HG03066 (cell line): Measurements from ENCODE around the gene MAP2K2.

Experiments used
- ATAC-seq: cut with Tn5 transposase; IDR thresholded peaks from one replicate; pipeline ENCODE4 v1.9.1; 2021; ENCODE audit warnings: low read depth; ENCODE audit not compliant: unreplicated experiment

The MAP2K2 gene

DNA sequence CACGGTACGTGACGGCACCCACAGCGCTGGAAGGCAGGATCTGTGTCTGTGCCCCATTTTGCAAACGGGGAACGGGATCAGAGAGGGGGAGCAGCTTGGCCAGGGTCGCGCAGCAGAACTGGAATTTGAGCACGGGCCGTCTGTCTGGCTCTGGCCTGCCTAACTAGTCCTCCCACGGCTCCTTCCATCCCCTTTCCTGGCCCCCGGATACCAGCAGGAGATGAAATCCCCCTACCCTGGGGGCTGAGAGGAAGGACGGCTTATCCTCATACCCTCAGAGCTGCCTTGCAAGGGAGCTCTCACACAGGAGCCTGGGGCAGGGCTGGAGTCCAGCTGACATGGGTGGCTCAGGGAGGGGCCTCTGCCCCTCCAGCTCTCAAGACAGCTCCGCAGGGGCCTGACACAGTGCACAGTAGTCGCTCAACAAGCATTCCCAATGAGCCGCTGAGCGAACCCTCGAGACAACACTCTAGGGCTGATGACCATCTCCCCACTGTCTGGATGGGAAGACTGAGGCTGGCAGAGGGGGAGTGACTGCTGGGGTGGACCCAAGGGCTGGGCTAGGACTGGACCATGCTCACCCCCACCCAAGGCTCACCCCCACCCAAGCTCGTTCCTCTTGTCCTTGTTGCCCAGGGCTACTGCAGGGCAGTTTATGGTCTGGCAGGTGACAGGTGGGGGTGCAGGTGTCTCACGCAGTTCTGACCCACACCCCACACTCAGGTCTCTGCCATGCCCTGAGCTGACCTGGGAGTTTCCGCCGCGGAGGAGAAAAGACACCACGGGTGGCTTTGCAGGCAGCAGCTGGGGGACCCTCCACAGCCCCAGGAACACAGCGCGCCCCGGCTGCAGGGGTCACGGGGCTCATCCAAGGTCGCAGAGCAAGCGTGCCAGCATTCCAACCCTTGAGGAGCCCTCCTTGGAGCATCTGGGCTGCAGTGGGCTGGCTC is 61.2 kb downstream of the MAP2K2 start:
- ATAC-seq, result no peak

DNA sequence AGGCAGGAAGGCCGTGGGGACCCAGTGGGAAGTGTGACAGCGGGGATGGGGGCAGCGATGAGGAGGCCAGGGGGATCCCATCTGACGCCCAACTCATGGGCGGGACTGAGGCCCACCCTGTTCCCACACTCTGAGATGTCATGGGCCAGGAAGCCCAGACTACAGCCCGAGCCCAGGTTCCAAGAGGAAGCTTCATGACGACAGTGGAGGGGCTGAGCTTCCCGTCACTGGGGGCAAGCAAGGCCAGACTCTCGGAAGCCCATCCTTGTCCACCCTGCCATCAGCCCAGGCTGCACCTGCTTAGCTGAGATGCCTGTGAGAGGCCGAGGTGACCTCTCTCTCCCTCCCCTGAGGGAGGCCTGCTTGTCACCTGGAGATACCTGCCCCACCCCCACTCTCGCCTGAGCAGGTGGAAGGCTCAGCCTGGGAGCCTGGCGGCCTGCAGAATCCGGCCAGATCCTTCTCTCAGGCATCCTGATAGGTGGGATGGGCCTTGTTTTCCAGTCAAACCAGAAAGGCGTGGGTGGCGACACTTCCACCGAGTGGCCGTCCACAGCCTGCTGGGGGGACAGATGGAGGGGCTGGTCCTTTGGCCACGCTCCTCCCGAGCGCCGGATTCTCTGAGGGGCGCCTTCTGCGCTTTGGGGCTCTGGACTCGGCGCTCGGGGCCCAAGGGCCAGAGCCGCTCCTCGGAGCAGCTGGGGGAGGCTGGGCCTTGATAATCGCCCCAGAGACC is 62.1 kb downstream of the MAP2K2 start:
- no peak for ATAC-seq

DNA sequence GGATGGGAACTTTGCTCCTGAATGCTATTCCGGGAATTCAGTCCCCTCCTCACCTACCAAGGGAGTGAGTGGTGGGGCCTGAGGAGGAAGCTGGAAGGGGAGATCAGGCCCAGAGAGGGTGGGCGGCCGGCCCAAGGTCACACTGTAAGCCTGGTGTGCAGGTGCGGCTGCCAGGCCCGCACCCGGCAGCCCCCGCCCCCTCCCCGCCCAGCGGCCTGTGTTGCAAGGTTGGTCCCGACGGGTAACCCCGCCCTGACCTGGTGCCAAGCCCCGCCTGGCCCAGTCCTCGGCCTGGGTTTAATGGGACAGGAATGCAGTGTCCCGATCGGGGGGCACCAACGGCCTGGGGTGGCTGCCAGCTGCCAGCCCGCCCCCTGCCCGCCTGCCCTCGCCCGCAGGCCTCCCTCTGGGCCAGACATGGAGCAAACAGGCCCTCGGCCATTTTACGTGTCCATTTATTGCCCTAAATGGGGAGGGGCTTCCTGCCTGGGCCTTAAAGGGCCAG is 62.7 kb downstream of the MAP2K2 start:
- ATAC-seq, result no peak

DNA sequence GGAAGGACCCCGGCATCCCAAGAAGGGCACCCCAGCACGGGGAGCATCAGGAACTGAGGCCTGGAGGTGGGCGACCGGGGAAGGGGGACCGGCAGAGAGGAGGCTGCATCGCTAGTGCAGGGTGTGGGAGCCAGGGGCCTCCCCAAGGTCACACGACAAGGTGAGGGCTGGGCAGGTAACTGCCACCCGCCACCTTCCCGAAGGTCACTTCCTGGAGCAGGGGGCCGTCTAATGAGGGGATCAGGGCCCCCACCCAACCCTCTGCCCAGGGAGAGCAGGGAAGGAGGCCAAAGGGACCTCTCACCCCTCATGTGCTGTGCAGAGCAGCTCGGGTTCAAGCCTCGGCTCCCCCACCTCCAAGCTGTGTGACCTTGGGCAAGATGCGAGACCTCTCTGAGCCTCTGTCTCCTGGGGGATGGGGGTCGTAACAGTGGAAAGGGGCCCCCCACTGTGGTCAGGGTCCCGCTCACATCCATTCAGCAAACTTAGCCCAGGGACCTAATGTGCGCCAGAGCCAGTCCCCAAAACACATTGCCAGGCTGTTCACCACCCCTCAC is 63.2 kb downstream of the MAP2K2 start:
- no peak for ATAC-seq

DNA sequence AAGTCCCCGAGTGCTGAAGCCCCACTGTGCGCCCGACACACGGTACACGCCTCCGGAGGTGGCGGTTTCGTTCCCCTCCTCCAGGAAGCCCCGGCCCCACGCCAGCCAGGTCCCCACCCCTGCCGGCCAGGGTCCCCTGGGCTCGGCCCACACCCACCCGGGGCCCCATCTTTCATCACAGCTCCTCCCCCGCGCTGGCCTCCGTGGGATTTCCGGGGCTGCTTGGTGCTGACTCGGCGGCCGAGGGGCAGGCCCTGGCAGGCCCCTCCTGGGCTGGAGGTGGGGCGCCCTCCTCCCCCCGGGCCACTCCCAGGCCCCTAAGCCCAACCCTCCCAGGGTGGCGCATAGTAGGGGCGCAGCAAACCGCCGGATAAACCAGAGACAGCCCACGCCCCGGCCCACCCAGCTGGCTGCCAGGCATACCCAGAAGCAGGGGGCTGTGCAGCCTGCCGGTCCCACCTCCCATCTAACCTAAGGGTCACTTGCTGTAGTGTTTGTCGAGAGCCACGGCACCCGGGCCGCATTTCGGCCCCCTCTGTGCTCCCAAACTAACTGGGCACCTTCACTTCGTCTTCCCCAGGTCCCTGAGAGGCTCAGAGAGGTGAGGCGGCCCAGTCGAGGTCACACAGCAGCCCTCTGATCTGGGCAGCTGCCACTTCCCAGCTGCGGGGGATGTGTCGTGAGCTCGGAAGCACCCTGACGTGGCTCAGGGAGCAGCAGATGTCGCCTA is 63.9 kb downstream of the MAP2K2 start:
- ATAC-seq, result no peak

DNA sequence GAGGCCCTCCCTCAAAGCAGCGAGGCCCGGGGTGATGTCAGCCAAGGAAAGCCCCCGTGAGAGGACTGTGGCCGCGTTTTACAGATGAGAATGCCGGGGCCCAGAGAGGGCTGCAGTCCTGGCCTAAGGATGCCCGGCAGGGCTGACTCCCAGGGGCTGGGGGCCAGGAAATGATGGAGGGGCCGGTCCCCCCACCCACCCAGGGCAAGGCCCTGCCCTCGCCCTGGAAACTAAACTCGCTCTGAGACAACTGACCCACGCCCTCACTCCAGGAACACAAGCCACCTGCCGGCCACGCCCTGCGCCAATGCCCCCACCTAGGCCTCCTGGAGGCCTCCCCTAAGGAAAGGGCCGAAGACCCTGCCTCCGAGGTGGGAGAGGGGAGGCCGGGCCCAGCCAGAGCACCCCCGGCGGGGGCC is 64.5 kb downstream of the MAP2K2 start:
- no peak for ATAC-seq

DNA sequence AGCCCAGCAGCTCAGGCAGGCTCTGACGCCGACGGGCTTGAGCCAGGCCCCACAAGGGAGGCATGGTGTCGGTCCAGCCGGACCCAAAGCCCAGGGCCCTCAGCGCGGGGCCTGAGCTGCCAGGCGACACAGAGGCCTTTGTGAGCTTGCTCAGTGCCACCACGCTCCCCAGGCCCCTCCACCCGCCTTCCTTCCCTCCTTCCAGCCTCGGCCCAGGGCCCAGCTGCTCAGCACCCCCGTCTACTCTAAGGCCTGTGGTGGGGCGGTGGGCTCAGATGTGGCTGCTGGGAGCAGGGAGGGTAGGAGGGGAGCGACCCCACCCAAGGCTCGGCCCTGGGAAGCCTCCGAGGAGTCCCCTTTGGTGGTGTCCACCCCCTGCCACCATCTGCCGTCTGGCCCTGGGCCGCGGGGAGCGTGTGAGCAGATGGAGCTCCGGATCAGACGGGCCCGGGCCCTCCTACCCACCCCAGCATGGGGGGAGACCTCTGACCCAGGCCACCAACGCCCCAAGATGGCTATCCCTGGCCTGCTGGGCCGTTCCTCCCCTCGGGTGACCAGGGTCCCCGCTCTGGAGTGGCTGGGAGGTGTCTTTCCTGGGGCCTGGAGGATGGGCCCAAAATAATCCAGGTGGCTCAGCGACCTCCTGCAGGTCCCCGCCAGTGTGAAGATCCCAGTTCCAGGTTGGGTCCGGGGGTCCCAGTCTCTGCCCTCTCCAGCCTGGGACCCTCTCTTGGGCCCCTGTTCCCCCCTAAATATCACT is 65.0 kb downstream of the MAP2K2 start:
- ATAC-seq, result no peak

DNA sequence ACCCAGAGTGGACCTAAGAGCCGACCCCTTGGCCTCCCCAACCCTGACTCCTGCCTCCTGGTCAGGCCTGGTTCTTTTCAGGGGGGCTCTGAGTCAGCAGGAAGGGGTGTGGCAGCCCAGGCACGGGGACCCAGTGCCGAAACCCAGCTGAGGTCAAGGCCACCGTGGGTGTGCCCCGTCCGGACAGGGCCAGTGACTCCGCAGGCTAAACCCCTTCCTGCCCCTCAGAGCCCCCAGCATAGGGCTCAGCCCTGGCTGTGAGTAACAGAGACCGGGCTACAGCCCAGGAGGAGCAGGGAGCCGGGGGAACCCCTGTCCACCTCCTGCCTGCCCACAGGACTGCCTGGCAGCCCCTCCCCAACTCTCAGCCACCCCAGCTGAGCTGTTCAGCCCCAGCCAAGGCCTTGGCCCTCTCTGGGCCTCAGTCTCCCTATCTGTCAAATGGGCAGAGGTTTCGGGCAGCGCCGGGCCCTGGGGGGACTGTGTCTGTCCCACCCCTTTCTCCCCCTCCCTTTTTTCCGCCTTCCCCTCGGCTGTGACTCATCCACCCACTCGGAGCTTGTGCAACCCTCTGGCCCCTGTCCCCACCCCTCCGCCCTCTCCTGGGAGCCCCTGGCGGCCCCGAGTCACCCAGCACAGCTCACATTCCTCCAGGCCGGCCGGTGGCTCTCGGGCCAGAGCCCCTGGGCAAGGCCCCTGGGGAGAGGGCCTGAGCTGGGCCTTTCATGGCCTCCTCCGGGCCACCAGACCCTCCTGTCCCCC is 65.8 kb downstream of the MAP2K2 start:
- ATAC-seq, result no peak

DNA sequence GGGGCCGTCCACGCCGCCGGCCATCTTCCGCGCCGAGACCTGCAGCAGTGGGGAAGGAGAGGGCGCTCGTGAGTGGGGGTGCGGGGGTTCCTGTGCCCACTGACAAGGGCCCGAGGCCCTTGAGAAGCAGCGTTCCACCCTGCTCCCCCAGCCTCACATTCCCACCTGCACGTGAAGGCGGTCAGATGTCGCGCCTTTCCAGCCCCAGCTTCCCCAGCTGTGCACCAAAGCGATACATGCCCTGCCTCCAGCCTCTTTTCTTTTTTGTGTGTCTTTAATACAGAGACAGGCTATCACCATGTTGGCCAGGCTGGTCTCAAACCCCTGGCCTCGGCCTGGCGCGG is 68.7 kb downstream of the MAP2K2 start:
- ATAC-seq, result no peak

DNA sequence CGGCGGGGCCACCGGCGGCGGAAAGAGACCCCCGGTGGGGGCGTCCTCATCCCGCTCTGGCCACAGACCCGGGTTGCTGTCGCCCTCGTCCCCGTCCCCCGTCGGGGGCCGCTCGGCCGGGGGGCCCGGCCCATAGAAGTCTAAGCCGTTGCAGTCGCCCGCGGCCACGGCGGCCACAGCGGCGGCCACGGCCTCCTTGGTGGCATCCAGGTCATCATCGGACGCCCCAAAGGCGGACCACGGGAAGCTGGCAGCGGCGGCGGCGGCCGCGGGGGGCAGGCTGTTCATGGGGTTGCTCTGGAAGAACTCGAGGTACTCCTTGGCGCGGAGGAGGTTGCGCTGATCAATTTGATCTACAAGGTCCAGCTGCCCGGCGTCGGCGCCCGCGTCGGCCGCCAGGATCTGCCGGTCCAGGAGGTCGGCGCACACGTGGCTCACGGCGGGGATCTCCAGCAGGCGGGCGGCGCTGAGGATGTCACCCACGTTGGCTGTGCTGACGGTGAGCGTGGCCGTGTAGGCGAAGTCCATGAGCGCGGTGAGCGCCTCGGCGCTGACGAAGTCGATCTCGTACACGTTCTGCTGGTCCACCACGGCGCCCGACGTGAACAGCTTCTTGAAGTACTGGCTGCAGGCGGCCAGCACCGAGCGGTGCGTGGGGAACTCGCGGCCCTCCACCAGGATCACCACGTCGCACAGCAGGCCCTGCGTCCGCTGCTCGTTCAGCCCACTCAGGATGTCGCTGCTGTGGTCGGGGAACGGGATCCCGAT is 69.3 kb downstream of the MAP2K2 start:
- ATAC-seq, result no peak

DNA sequence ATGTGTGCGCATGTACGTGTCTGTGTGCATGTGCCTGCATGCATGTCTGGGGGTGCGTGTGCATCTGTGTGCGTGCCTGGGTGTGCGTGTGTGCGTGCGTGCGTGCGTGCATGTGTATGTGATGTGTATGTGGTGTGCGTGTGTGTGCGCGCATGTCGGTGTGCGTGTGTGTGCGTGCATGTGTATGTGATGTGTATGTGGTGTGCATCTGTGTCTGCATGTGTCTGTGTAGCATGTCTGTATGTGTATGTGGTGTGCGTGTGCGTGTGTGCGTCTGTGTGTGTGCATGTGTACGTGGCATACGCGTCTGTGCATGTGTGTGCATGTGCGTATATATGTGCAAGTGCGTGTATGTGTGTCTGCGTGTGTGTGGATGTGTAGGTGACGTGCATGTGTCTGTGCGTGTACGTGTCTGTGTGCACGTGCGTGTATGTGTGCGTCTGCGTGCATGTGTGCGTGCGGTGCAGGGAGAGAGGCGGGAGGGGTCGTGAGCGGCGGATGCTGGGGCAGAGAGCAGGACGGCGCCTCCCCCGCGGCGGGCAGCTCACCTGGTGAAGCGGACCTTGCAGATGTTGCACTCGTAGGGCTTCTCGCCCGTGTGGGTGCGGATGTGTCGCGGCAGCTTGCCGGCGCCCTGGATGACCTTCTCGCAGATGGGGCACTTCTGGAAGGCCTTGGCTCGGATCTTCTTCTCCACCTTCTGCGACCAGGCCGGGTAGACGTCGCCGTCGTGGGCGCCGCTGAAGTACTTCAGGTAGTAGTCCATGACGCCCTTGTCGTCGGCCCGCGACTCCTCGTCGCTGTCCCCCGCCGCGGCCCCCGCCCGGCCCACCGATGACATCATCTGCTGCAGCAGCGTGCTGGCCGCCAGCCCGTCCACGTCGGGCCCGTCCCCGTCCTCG is 70.2 kb downstream of the MAP2K2 start:
- no peak for ATAC-seq

DNA sequence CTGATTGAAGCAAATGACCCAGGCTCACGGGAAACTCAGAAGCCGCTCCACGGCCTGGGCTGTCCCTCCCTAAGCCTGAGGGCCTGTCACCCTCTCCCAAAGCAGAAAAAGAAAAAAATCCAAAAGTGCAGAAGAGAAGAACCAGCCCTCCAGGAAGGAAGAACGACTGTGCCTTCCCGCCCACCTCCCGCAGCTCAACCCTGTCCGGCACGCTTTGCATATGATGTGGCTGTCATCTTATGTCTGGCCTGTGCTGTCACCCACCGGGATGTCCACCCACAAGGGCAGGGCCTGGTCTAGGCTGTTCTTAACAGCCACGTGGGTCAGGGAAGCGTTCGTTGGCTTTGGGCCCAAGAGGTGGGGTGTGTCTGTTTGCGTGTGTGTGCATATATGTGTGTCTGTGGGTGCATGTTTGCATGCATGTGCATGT is 70.9 kb downstream of the MAP2K2 start:
- ATAC-seq, result no peak

DNA sequence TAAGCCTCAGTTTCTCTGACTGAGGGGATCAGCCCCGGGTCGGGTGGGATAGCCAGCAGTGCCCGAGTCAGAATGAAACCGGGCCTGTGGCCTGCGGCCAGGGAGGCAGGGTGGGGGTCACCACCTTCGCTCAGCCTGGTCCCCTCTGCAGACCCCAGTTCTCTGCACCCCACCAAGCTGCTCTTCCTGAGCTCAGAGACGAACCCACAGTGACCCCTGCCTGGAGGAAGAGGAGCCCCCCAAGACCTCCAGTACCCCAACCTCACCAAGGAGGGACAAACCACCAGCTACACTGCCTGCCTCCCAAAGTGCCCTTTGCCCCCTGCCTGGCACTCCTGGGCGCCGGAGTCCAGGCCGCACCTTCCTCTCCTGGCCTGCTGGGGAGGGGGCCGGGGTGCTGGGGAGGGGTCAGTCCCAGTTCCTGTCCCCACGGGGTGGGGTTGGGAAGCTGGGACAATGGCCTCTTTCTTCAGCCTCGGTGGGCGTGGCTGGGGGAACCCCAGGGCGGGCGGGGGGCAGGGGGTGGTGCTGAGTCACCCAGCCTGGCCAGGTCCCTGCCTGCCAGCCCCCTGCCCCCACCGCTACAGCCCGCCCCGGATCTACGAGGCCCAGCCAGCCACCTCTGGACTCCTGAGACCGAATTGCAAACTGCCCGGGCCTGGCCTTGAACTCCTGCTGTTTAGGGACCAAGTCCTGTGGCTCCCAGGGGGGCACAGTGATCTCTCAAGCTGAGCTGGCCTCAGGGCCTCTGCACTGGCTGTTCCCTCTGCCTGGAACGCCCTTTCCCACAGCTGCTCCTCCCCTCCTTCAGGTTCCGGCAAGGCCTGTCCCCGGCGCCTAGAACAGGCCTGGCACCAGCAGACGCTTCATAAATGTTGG is 71.6 kb downstream of the MAP2K2 start:
- ATAC-seq, result no peak

DNA sequence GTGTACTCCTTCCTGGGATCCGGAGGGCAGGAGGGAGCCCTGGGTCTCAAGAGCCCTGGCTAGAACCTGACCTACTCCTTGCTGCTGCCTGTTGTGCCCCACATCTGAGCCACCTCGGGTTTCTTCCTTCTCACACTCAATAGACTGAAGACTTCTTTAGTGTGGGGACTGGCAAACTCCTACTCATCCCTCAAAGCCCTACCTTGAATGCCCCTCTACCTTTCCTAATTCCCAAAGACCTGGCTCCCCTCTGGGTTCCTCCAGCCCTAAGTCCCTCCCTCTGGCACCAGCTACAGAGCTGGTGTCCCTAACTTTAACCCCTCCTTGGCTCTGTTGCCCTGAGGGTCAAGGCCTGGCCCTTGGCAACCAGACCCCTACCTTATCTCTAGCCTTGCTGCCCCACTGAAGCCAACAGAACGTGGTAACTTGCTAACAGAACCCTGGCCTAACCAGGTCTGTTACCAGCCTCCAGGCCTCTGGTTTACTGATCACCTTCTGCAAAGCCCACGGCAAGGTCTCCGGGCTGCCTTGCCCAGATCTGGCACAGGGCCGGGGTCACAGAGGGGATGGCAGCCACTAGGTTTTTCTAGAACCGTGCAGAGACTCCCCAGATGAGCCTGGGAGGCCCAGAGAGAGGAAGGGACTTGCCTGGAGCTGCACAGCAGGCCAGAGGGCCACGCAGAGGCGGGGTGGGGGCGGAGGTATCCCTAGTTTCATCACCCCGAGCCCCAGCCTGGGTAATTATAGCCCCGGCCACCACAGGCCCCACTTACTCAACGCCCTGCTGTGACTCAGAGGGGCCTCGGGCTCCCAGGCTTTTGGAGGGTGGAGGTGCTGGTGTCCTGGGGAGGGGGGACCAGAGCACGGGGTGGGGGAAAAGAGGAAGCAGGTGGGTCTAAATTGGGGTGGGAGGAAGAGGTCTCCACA is 72.5 kb downstream of the MAP2K2 start:
- no peak for ATAC-seq

DNA sequence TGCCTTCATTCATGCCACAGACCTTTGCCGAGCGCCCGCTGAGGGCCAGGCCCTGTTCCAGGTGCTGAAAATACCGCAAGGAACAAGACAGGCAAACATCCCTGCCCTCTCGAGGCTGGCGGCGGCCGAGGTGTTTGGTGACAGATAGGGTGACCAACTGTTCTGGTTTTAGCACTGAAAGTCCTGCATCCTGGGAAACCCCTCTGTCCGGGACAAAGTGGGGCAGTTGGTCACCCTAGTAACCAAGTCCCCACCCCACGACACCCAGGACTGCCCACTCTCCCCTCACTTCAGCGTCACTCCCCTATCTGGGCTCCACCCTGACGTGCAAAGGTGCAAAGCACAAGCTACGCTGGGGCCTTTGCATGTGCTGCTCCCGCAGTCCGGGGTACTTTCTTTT is 74.5 kb downstream of the MAP2K2 start:
- ATAC-seq, result no peak
